ENCODE results near the gene FRRS1.

The FRRS1 gene

GRCh38 chr1:99680270-99680669 is 86.2 kb downstream of the FRRS1 start:
- DNase-seq (no peak), ATAC-seq (ENCODE audit: insufficient read depth, low read depth) (no peak)
- no peaks in the 10 kb centered on the region for H3K4me1 ChIP-seq (ENCODE audit: insufficient read depth, low read length)
- no peak for TF ChIP-seq EZH2 (IDR thresholded peaks at IDR 0.05; ENCODE audit: borderline replicate concordance, low read depth, low read length, severe bottlenecking)
- TF ChIP-seq CTCF (IDR thresholded peaks at IDR 0.05; ENCODE audit: borderline replicate concordance, extremely low read depth, low read length, poor library complexity, severe bottlenecking), result no peak
- H3K36me3 ChIP-seq (ENCODE audit: insufficient read depth, low read length), result no peaks in the 10 kb centered on the region
- H3K9ac ChIP-seq (ENCODE audit: low read depth, low read length), result no peak overlapping the region
- no peaks in the 10 kb centered on the region for H4K20me1 ChIP-seq (ENCODE audit: insufficient read depth, low read length)
- H3K4me2 ChIP-seq (ENCODE audit: insufficient read depth, low read length), result no peak overlapping the region
- no peaks in the 10 kb centered on the region for H3K79me2 ChIP-seq (ENCODE audit: insufficient read depth, low read length)
- H2AFZ ChIP-seq (ENCODE audit: low read depth, low read length), result no peak overlapping the region
- H3K9me3 ChIP-seq (ENCODE audit: insufficient read depth, low read length, severe bottlenecking), result no peaks in the 10 kb centered on the region
- no peaks in the 10 kb centered on the region for H3K27me3 ChIP-seq (ENCODE audit: insufficient read depth, low read length, poor library complexity)
- no peak overlapping the region for H3K27ac ChIP-seq (ENCODE audit: low read length)
- H3K4me3 ChIP-seq (ENCODE audit: low read depth in 1 of 2, low read length in 2 of 2), result no peak overlapping the region

GRCh38 chr1:99677416-99677815 is 89.0 kb downstream of the FRRS1 start:
- no peaks in the 10 kb centered on the region for H3K36me3 ChIP-seq (ENCODE audit: insufficient read depth, low read length)
- no peak for DNase-seq
- no peaks in the 10 kb centered on the region for H4K20me1 ChIP-seq (ENCODE audit: insufficient read depth, low read length)
- no peaks in the 10 kb centered on the region for H3K9me3 ChIP-seq (ENCODE audit: insufficient read depth, low read length, severe bottlenecking)
- no peak overlapping the region for H3K4me2 ChIP-seq (ENCODE audit: insufficient read depth, low read length)
- no peak for ATAC-seq (ENCODE audit: insufficient read depth, low read depth)
- H3K27me3 ChIP-seq (ENCODE audit: insufficient read depth, low read length, poor library complexity), result no peaks in the 10 kb centered on the region
- no peak overlapping the region for H3K27ac ChIP-seq (ENCODE audit: low read length)
- H3K79me2 ChIP-seq (ENCODE audit: insufficient read depth, low read length), result no peaks in the 10 kb centered on the region
- H3K9ac ChIP-seq (ENCODE audit: low read depth, low read length), result no peak overlapping the region
- no peak overlapping the region for H3K4me3 ChIP-seq (ENCODE audit: low read depth in 1 of 2, low read length in 2 of 2)
- no peak for TF ChIP-seq EZH2 (IDR thresholded peaks at IDR 0.05; ENCODE audit: borderline replicate concordance, low read depth, low read length, severe bottlenecking)
- TF ChIP-seq CTCF (IDR thresholded peaks at IDR 0.05; ENCODE audit: borderline replicate concordance, extremely low read depth, low read length, poor library complexity, severe bottlenecking), result no peak
- no peaks in the 10 kb centered on the region for H3K4me1 ChIP-seq (ENCODE audit: insufficient read depth, low read length)
- H2AFZ ChIP-seq (ENCODE audit: low read depth, low read length), result no peak overlapping the region

GRCh38 chr1:99676876-99677275 is 89.6 kb downstream of the FRRS1 start:
- H3K9ac ChIP-seq (ENCODE audit: low read depth, low read length), result no peak overlapping the region
- H2AFZ ChIP-seq (ENCODE audit: low read depth, low read length), result no peak overlapping the region
- H4K20me1 ChIP-seq (ENCODE audit: insufficient read depth, low read length), result no peaks in the 10 kb centered on the region
- no peak overlapping the region for H3K27ac ChIP-seq (ENCODE audit: low read length)
- H3K9me3 ChIP-seq (ENCODE audit: insufficient read depth, low read length, severe bottlenecking), result no peaks in the 10 kb centered on the region
- H3K27me3 ChIP-seq (ENCODE audit: insufficient read depth, low read length, poor library complexity), result no peaks in the 10 kb centered on the region
- no peak overlapping the region for H3K4me3 ChIP-seq (ENCODE audit: low read depth in 1 of 2, low read length in 2 of 2)
- ATAC-seq (ENCODE audit: insufficient read depth, low read depth) (no peak), DNase-seq (no peak)
- no peaks in the 10 kb centered on the region for H3K79me2 ChIP-seq (ENCODE audit: insufficient read depth, low read length)
- no peaks in the 10 kb centered on the region for H3K36me3 ChIP-seq (ENCODE audit: insufficient read depth, low read length)
- H3K4me1 ChIP-seq (ENCODE audit: insufficient read depth, low read length), result no peaks in the 10 kb centered on the region
- no peak overlapping the region for H3K4me2 ChIP-seq (ENCODE audit: insufficient read depth, low read length)
- no peak for TF ChIP-seq CTCF (IDR thresholded peaks at IDR 0.05; ENCODE audit: borderline replicate concordance, extremely low read depth, low read length, poor library complexity, severe bottlenecking)
- no peak for TF ChIP-seq EZH2 (IDR thresholded peaks at IDR 0.05; ENCODE audit: borderline replicate concordance, low read depth, low read length, severe bottlenecking)

- TF ChIP-seq CTCF (IDR thresholded peaks at IDR 0.05; ENCODE audit: borderline replicate concordance, extremely low read depth, low read length, poor library complexity, severe bottlenecking) (no peak), EZH2 (IDR thresholded peaks at IDR 0.05; ENCODE audit: borderline replicate concordance, low read depth, low read length, severe bottlenecking) (no peak)
- DNase-seq (no peak), ATAC-seq (ENCODE audit: insufficient read depth, low read depth) (no peak)
- H3K4me2 ChIP-seq (ENCODE audit: insufficient read depth, low read length), result no peak overlapping the region
- no peaks in the 10 kb centered on the region for H3K27me3 ChIP-seq (ENCODE audit: insufficient read depth, low read length, poor library complexity)
- no peak overlapping the region for H3K27ac ChIP-seq (ENCODE audit: low read length)
- H2AFZ ChIP-seq (ENCODE audit: low read depth, low read length), result no peak overlapping the region
- H3K36me3 ChIP-seq (ENCODE audit: insufficient read depth, low read length), result no peaks in the 10 kb centered on the region
- H3K4me1 ChIP-seq (ENCODE audit: insufficient read depth, low read length), result no peaks in the 10 kb centered on the region
- no peaks in the 10 kb centered on the region for H3K9me3 ChIP-seq (ENCODE audit: insufficient read depth, low read length, severe bottlenecking)
- H3K4me3 ChIP-seq (ENCODE audit: low read depth in 1 of 2, low read length in 2 of 2), result no peak overlapping the region
- no peaks in the 10 kb centered on the region for H4K20me1 ChIP-seq (ENCODE audit: insufficient read depth, low read length)
- H3K79me2 ChIP-seq (ENCODE audit: insufficient read depth, low read length), result no peaks in the 10 kb centered on the region
- no peak overlapping the region for H3K9ac ChIP-seq (ENCODE audit: low read depth, low read length)
These were observed 90.4 kb downstream of the FRRS1 start for GRCh38 chr1:99675994-99676393.

All from DND-41 (cell line).